ENCODE results near the gene VEZF1. TPM values are rescaled to one million over a fixed set of nuclear protein-coding genes. Genes with fewer than 3 reads are reported as not detected.

Gene VEZF1
- total and polyA plus RNA-seq, 9 donors, result 31.6 to 83.5 (median 71.7) TPM

GRCh38 chr17:57957886-57958285 lies 30.2 kb downstream of the VEZF1 start:
- TF ChIP-seq EP300 (IDR thresholded peaks at IDR 0.05) (no peak), POLR2A (IDR thresholded peaks at IDR 0.05) (no peak), CTCF (IDR thresholded peaks at IDR 0.05) (no peak)
- Histone ChIP-seq H3K27me3 (no peaks in the 10 kb centered on the region), H3K27ac (no peak overlapping the region), H3K9me3 (no peaks in the 10 kb centered on the region), H3K4me1 (ENCODE audit: insufficient read depth) (peaks cover 5% of the 10 kb centered on the region), H3K4me3 (no peak overlapping the region), H3K36me3 (no peaks in the 10 kb centered on the region)
- WGBS, 3 donors, result 82 to 86% (median 85%) methylated on average over 3 of the region's 3 CpGs
- no peak for DNase-seq
- intact Hi-C loops (cut with DNase I), result loop anchor here in 1 of 4 donors (10.0 kb wide), 1 partner anchor 63 kb away; no protein-coding TSS in a partner anchor

- no peak overlapping the region for H3K27ac ChIP-seq
- no peak overlapping the region for H3K4me3 ChIP-seq
- no peaks in the 10 kb centered on the region for H3K9me3 ChIP-seq
- TF ChIP-seq CTCF (IDR thresholded peaks at IDR 0.05), result no peak
- TF ChIP-seq POLR2A (IDR thresholded peaks at IDR 0.05), result no peak
- TF ChIP-seq EP300 (IDR thresholded peaks at IDR 0.05), result no peak
- no peak for DNase-seq
- 95 to 96% (median 95%) methylated on average over 8 of the region's 8 CpGs for WGBS, 3 donors
- H3K4me1 ChIP-seq (ENCODE audit: insufficient read depth), result peaks cover 5% of the 10 kb centered on the region
- H3K36me3 ChIP-seq, result no peaks in the 10 kb centered on the region
- intact Hi-C loops (cut with DNase I), result loop anchor here in 1 of 4 donors (10.0 kb wide), 1 partner anchor 62 kb away; no protein-coding TSS in a partner anchor
- H3K27me3 ChIP-seq, result no peaks in the 10 kb centered on the region
Observed at GRCh38 chr17:57957120-57957850, 30.8 kb downstream of the VEZF1 start.

- Histone ChIP-seq H3K9me3 (no peaks in the 10 kb centered on the region), H3K36me3 (no peaks in the 10 kb centered on the region), H3K27ac (no peak overlapping the region), H3K27me3 (no peaks in the 10 kb centered on the region), H3K4me1 (ENCODE audit: insufficient read depth) (peaks cover 5% of the 10 kb centered on the region), H3K4me3 (no peak overlapping the region)
- intact Hi-C loops (cut with DNase I), result loop anchor here in 1 of 4 donors (10.0 kb wide), 1 partner anchor 62 kb away; no protein-coding TSS in a partner anchor
- TF ChIP-seq POLR2A (IDR thresholded peaks at IDR 0.05) (no peak), EP300 (IDR thresholded peaks at IDR 0.05) (no peak), CTCF (IDR thresholded peaks at IDR 0.05) (no peak)
- WGBS, 3 donors, result 61 to 65% (median 64%) methylated on average over 13 of the region's 13 CpGs
- DNase-seq, result no peak
Observed at GRCh38 chr17:57956291-57957119, 31.5 kb downstream of the VEZF1 start.

- WGBS, 3 donors, result 0% methylated on average over 7 to 78 of the region's 79 CpGs
- intact Hi-C loops (cut with DNase I), result loop anchor here in 1 of 4 donors (10.0 kb wide), 1 partner anchor 61 kb away; no protein-coding TSS in a partner anchor
Observed at GRCh38 chr17:57955183-57955931, 32.7 kb downstream of the VEZF1 start, which contains the start of gene CUEDC1. Gene CUEDC1, minus strand, starts transcription at chr17:57955412. Its CDS starts 69,848 bp downstream, at chr17:57885564.

More at GRCh38 chr17:57955183-57955931, 32.7 kb downstream of the VEZF1 start, which contains the start of gene CUEDC1:
- Histone ChIP-seq H3K27me3 (no peaks in the 10 kb centered on the region), H3K36me3 (no peaks in the 10 kb centered on the region), H3K27ac (peak within 1 kb of the TSS; percentile 72 to 83), H3K4me3 (peak within 1 kb of the TSS; percentile 70), H3K4me1 (ENCODE audit: insufficient read depth) (peaks cover 6% of the 10 kb centered on the region), H3K9me3 (no peaks in the 10 kb centered on the region)
- TF ChIP-seq CTCF (IDR thresholded peaks at IDR 0.05) (peak in 2 of 3 donors; percentile 34 to 36), POLR2A (IDR thresholded peaks at IDR 0.05) (no peak)
- peak; percentile 73 to 85 (median 83) for DNase-seq

Measured in ovary (tissue), 9 donors.